Measurements from ENCODE around the gene CDR2. TPM values are rescaled to one million over a fixed set of nuclear protein-coding genes. Genes with fewer than 3 reads are reported as not detected.
"Not testable (repeated sequence)": the region's sequence is repeated elsewhere in the genome, so short reads cannot be mapped to it uniquely, and the experiment has no call there.

The CDR2 gene
- total RNA-seq, 1 donor: 10.2 TPM

DNA sequence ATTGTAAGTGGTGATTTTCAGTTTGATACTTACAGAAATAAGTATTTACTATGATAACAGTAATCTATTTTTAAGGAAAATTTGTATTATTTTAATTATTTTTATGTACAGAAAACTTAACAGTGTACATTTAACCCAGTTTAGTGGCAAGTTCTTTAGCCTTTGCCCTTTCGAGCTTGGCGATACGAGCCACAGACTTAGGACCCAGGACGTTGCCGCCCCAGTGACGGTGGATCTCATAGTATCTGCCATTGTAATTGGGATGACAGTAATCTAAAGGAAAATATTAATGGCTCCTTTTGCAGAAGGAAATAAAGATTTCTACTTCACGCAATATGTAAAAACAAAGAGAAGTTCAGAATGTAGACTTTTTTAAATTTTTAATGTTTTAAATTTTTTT lies 5.2 kb upstream of the CDR2 start:
- DNase-seq (ENCODE audit: low read depth in 2 of 3, low spot score in 2 of 3): no peak

- no peak for DNase-seq (ENCODE audit: low read depth in 2 of 3, low spot score in 2 of 3)
Observed at GRCh38 chr16:22375963-22376640, 1.7 kb upstream of the CDR2 start.

DNA sequence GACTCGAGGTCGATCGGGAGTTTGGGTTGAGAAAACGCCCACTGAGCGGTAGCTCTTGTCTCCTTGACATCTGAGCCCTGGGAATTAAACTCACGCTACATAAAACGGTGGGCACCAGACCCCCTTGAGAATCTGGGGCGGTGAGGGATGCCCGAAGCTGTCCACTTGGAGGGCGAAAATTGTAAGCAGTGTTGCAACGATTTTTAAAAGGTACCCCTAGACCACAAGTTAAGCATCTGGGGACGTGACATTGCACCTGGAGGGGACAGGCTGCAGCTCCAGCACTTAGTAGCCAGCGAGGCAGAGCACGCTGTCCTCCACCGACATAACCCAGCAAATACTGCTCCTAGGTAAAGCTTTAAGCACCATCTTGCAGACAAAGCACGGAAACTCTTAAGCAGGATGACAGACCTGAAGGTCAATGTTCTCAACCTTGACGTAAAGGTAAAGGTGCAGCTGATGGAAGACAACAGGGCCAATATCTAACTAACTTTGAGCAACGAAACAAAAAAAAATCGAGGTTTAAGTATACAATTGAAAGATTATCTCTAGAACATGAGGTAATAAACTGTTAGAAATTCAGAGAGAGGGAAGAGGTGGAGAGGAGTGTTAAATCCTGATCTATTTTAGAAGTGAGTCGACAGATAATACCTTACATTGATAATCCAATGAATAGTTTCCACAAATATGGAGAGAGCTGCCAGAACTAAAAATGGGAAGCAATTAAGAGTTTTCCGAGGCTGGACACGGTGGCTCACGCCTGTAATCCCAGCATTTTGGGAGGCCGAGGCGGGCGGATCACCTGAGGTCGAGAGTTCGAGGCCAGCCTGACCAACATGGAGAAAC lies 921 bp upstream of the CDR2 start:
- DNase-seq (ENCODE audit: low read depth in 2 of 3, low spot score in 2 of 3): no peak

DNA sequence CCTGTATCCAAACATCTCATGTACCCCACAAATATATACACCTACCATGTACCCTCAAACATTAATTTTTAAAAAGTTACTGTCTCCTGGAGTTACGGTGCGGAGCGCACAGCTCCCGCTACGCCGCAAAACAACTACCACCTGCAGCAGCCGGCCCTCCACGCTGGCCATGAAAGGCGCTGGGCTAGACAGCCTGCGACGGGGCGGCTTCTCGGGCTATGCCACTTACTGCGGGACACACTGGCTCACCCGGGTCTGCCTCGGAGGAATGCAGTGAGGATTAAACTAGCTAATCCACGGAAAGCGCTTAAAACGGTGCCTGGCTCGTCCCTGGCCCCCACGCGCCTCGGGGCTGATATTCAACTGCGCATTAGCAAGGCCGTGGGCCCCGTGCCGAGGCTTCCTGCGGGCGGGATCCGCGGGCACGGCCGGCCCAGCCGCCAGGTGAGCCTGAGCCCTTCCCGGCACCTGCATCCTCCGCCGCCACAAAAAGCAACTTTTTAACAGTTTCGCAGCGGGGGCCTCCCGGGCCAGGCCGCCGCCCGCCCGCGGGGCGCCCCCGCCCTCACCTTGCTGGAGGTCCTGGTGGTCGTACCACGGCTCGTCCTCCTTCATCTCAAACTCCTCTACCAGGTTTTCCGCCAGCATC lies 633 bp downstream of the CDR2 start:
- peak in 1 of 3 donors; percentile 18 for DNase-seq (ENCODE audit: low read depth in 2 of 3, low spot score in 2 of 3)

GRCh38 chr16:22372882-22373661 lies 1.3 kb downstream of the CDR2 start:
- DNase-seq (ENCODE audit: low read depth in 2 of 3, low spot score in 2 of 3): no peak

- no peak for DNase-seq (ENCODE audit: low read depth in 2 of 3, low spot score in 2 of 3)
Observed at GRCh38 chr16:22370038-22370820, 4.2 kb downstream of the CDR2 start.

DNA sequence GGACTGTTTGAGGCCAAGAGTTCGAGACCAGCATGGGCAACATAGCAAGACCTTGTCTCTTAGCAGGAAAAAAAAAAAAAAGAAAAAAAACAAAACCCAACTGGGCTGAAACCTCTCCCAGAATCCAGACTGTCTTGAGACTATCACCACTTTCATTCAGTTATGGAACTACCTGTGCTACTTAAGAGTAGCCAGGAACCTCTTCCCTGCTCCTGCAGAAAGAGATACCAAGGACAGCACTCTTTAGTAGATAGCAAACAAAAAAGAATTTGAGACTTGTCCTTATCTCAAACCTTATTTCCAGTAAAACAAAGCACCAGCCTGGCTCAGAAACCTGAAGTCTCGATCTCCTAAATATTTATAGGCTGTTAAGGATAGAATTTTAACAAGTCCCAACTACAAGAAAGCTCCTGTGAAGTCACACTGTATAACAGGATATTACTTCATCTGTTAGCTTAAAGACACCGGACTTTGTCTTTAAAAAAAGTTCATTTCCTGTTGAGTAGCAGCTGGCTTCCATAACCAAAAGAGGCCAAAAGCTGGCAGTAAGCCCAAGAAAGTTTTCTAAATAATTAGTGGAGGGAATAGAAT lies 5.1 kb downstream of the CDR2 start:
- DNase-seq (ENCODE audit: low read depth in 2 of 3, low spot score in 2 of 3): peak in 1 of 3 donors; percentile 58

DNA sequence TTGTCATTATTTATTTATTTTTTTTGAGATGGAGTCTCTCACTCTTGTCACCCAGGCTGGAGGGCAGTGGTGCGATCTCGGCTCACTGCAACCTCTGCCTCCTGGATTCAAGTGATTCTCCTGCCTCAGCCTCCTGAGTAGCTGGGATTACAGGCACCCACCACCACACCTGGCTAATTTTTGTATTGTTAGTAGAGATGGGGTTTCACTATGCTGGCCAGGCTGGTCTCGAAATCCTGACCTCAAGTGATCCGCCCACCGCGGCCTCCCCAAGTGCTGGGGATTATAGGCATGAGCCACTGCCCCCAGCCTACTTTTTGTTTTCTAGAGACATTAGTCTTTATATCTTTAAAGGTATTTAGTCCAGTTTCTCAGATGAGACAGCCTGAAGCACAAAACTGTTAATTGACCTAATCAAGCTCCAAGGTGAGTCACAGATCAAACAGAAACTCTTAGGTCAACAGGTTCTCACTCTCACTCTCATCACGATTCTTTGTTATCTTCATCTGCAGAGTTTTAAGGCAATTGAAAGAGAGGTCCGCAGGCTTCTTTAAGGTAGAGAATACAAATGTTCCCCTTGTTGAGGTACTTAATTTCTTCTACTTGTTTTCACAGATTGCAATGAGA lies 6.1 kb downstream of the CDR2 start:
- not testable (repeated sequence) for DNase-seq (ENCODE audit: low read depth in 2 of 3, low spot score in 2 of 3)

- no peak for DNase-seq (ENCODE audit: low read depth in 2 of 3, low spot score in 2 of 3)
Observed at GRCh38 chr16:22366889-22367288, 7.5 kb downstream of the CDR2 start.

- no peak for DNase-seq (ENCODE audit: low read depth in 2 of 3, low spot score in 2 of 3)
Observed at GRCh38 chr16:22366371-22366770, 8.0 kb downstream of the CDR2 start.

DNA sequence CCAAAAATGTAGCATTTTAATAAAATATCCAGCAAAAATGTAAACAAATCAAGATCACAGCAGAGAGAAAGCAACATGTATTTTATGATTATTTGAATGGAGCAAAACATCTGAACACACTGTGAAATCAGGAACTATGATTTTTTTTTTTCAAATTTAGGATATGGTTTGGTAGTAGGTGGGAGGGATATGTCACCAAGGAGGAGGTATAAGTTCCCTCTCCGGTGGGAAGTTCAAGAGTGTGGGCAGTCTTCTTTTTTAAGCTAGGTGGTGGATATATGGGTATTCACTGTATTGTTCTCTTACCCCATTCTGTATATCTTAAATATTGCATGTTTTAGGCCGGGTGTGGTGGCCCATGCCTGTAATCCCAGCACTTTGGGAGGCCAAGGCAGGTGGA lies 10.2 kb downstream of the CDR2 start:
- no peak for DNase-seq (ENCODE audit: low read depth in 2 of 3, low spot score in 2 of 3)

GRCh38 chr16:22360963-22361659 lies 13.3 kb downstream of the CDR2 start:
- DNase-seq (ENCODE audit: low read depth in 2 of 3, low spot score in 2 of 3): no peak

DNA sequence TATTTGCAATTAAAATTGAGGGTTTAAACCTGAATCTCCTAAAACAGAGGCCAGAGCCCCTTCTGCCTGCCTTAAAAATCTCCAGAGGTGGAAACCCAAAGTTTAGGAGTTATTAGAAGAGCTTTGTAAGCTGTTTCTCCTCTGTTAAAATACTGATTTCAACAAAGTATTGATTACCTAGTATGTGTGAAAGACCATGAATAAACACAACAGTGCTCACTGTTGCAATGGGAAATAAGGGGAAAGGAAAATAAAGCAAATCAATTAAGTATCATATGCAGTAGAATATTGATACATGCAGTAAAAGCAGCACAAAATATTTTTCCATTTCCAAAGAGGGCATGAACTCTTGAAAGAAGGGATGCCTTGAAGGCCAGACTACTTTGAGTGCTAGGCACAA lies 14.7 kb downstream of the CDR2 start:
- no peak for DNase-seq (ENCODE audit: low read depth in 2 of 3, low spot score in 2 of 3)

DNA sequence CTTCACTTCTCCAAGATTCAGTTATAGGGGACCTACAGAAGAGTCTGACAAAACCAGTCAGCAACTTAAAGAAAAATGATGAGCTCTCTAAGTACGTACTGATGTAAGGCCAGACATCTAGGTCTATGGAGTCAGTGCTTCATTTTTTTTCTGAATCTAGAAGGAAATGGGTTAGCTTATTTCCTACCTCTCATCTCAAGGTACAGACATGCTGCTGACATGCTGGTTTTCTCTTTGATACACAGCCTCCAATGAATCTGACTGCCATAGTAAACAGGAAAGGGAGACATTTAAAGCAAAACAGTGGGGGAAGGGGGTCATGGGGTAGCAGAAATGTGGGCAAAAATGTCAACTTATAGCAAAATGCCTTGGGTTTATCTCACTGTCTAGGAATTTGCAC lies 16.4 kb downstream of the CDR2 start:
- DNase-seq (ENCODE audit: low read depth in 2 of 3, low spot score in 2 of 3): no peak

DNA sequence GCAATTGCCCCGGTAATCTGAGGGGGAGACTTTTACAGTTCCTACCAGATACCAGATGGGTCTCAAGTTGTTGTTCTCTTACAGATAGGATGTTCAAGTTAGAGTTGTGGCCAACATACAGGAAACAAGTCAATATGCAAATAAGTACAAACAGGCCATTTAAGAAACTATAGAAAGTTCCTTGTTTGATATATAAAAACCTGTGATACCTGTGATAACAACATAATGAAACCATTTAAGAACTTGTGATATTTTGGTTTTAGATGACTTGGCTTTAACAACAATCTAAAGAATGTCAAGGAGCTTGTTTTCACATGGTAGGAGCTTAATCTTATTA lies 16.8 kb downstream of the CDR2 start:
- DNase-seq (ENCODE audit: low read depth in 2 of 3, low spot score in 2 of 3): peak in 1 of 3 donors; percentile 26

- DNase-seq (ENCODE audit: low read depth in 2 of 3, low spot score in 2 of 3): no peak
Observed at GRCh38 chr16:22356930-22357634, 17.3 kb downstream of the CDR2 start.

- peak in 1 of 3 donors; percentile 19 for DNase-seq (ENCODE audit: low read depth in 2 of 3, low spot score in 2 of 3)
Observed at GRCh38 chr16:22355487-22355908, 18.9 kb downstream of the CDR2 start.

- DNase-seq (ENCODE audit: low read depth in 2 of 3, low spot score in 2 of 3): no peak
Observed at GRCh38 chr16:22353933-22354541, 20.4 kb downstream of the CDR2 start.

Measured in hematopoietic multipotent progenitor cell (in vitro differentiated cells).